ENCODE measurements around the gene CORIN.
A peak's percentile ranks its signal among the peaks of the same experiment; 100 is the strongest.

CORIN gene

DNA sequence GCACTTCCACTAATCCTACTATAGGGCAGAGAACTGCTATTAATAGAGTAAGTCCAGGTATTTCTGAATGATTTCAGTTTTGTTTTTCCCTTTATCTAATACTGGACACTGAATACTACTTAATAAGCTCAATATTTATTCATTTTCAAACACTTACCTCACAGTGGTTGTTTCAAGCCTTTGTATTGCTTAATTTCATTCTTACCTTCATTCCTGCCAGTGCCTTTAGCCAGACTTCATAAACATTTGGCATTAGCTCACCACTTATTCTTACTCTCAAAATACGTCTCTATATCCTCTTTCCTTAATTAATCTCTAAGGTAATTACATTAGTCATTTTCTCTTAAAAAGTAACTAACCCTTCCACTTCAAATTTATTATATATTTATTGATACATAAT is 18.8 kb upstream of the CORIN start:
- Histone ChIP-seq H3K27me3 (ENCODE audit: control insufficient read depth in 1 of 2, insufficient read depth in 2 of 2, low read length in 2 of 2) (no peaks in the 10 kb centered on the region), H3K27ac (ENCODE audit: low read length) (no peak overlapping the region), H3K4me1 (ENCODE audit: control insufficient read depth, insufficient read depth, low read length) (no peaks in the 10 kb centered on the region), H3K9me3 (ENCODE audit: control insufficient read depth in 2 of 2, low read length in 2 of 2) (no peaks in the 10 kb centered on the region), H3K36me3 (ENCODE audit: control insufficient read depth in 2 of 2, insufficient read depth in 2 of 2, low read length in 2 of 2) (peaks cover 0 to 9% of the 10 kb centered on the region in 2 donors), H3K4me3 (ENCODE audit: low read length in 2 of 2) (no peak overlapping the region), H3K9ac (ENCODE audit: low read length in 2 of 2) (no peak overlapping the region)

DNA sequence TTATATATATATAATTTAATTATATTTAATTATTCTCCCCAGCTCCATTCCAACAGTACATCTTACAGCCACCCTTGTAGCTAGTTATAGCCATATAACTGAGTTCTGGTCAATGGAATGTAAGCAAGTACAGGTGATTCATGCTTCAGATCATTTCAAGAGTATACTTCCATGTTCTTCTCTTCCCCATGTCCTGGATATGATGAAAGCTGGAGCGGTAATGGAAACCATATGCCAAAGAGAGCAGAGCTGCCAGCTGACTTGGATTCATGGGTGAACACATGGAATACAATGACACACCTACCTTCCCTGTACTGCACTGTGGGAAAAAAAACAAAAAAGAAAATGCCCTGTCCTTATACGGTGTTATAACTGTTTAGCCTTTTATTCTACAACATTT is 17.5 kb upstream of the CORIN start:
- Histone ChIP-seq H3K36me3 (ENCODE audit: control insufficient read depth in 2 of 2, insufficient read depth in 2 of 2, low read length in 2 of 2) (peaks cover 0 to 15% of the 10 kb centered on the region in 2 donors), H3K9ac (ENCODE audit: low read length in 2 of 2) (no peak overlapping the region), H3K27ac (ENCODE audit: low read length) (no peak overlapping the region), H3K27me3 (ENCODE audit: control insufficient read depth in 1 of 2, insufficient read depth in 2 of 2, low read length in 2 of 2) (no peaks in the 10 kb centered on the region), H3K4me1 (ENCODE audit: control insufficient read depth, insufficient read depth, low read length) (no peaks in the 10 kb centered on the region), H3K9me3 (ENCODE audit: control insufficient read depth in 2 of 2, low read length in 2 of 2) (no peaks in the 10 kb centered on the region), H3K4me3 (ENCODE audit: low read length in 2 of 2) (no peak overlapping the region)

- Histone ChIP-seq H3K9me3 (ENCODE audit: control insufficient read depth in 2 of 2, low read length in 2 of 2) (no peaks in the 10 kb centered on the region), H3K27ac (ENCODE audit: low read length) (no peak overlapping the region), H3K9ac (ENCODE audit: low read length in 2 of 2) (no peak overlapping the region), H3K36me3 (ENCODE audit: control insufficient read depth in 2 of 2, insufficient read depth in 2 of 2, low read length in 2 of 2) (peaks cover 0 to 15% of the 10 kb centered on the region in 2 donors), H3K27me3 (ENCODE audit: control insufficient read depth in 1 of 2, insufficient read depth in 2 of 2, low read length in 2 of 2) (no peaks in the 10 kb centered on the region), H3K4me1 (ENCODE audit: control insufficient read depth, insufficient read depth, low read length) (no peaks in the 10 kb centered on the region), H3K4me3 (ENCODE audit: low read length in 2 of 2) (no peak overlapping the region)
Observed at GRCh38 chr4:47852136-47852535, 14.3 kb upstream of the CORIN start.

DNA sequence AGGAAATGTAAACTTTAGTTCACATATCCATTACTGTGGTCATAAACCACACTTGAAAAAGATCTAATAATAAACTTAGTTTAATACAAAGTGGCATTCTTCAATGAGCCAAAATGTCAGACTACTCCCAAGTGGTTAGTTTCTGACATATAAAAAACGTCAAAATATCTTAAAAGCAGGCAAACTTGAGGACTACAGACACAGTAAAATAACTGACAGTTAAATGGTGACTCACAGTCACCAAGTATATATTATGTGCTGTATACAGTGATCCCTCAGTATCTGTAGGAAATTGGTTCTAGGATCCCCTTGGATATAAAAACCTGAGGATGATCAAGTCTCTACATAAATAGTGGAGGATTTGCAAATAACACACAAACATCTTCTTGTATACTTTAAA is 11.6 kb upstream of the CORIN start:
- H3K9me3 ChIP-seq (ENCODE audit: control insufficient read depth in 2 of 2, low read length in 2 of 2), result no peaks in the 10 kb centered on the region
- peaks cover 0 to 15% of the 10 kb centered on the region in 2 donors for H3K36me3 ChIP-seq (ENCODE audit: control insufficient read depth in 2 of 2, insufficient read depth in 2 of 2, low read length in 2 of 2)
- H3K27me3 ChIP-seq (ENCODE audit: control insufficient read depth in 1 of 2, insufficient read depth in 2 of 2, low read length in 2 of 2), result no peaks in the 10 kb centered on the region
- H3K4me1 ChIP-seq (ENCODE audit: control insufficient read depth, insufficient read depth, low read length), result no peaks in the 10 kb centered on the region
- H3K27ac ChIP-seq (ENCODE audit: low read length), result no peak overlapping the region
- H3K9ac ChIP-seq (ENCODE audit: low read length in 2 of 2), result no peak overlapping the region
- H3K4me3 ChIP-seq (ENCODE audit: low read length in 2 of 2), result no peak overlapping the region

DNA sequence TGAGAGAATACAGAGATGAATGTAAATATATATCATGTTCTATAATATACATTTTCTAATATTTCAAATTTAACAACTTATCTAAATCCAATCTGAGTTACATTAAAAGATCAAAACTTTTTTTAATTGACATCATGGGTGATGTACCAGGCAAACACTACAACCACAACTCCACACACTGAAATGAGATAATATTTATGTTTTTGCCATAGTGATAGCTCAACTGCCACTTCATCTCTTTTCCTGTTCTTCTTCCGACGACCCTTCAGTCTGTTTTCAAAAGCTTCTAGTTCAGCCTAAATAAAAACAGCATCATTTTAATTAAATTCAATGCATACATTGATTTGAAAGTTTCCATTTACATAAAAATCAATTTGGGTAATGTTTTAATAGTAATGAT is 10.2 kb upstream of the CORIN start:
- no peak overlapping the region for H3K27ac ChIP-seq (ENCODE audit: low read length)
- H3K9me3 ChIP-seq (ENCODE audit: control insufficient read depth in 2 of 2, low read length in 2 of 2), result no peaks in the 10 kb centered on the region
- peaks cover 0 to 7% of the 10 kb centered on the region in 2 donors for H3K36me3 ChIP-seq (ENCODE audit: control insufficient read depth in 2 of 2, insufficient read depth in 2 of 2, low read length in 2 of 2)
- H3K4me1 ChIP-seq (ENCODE audit: control insufficient read depth, insufficient read depth, low read length), result no peaks in the 10 kb centered on the region
- no peaks in the 10 kb centered on the region for H3K27me3 ChIP-seq (ENCODE audit: control insufficient read depth in 1 of 2, insufficient read depth in 2 of 2, low read length in 2 of 2)
- H3K4me3 ChIP-seq (ENCODE audit: low read length in 2 of 2), result no peak overlapping the region
- H3K9ac ChIP-seq (ENCODE audit: low read length in 2 of 2), result no peak overlapping the region

GRCh38 chr4:47842985-47843384 is 5.1 kb upstream of the CORIN start:
- Histone ChIP-seq H3K4me3 (ENCODE audit: low read length in 2 of 2) (no peak overlapping the region), H3K27me3 (ENCODE audit: control insufficient read depth in 1 of 2, insufficient read depth in 2 of 2, low read length in 2 of 2) (no peaks in the 10 kb centered on the region), H3K27ac (ENCODE audit: low read length) (no peak overlapping the region), H3K4me1 (ENCODE audit: control insufficient read depth, insufficient read depth, low read length) (no peaks in the 10 kb centered on the region), H3K9ac (ENCODE audit: low read length in 2 of 2) (no peak overlapping the region), H3K9me3 (ENCODE audit: control insufficient read depth in 2 of 2, low read length in 2 of 2) (no peaks in the 10 kb centered on the region), H3K36me3 (ENCODE audit: control insufficient read depth in 2 of 2, insufficient read depth in 2 of 2, low read length in 2 of 2) (no peaks in the 10 kb centered on the region)

GRCh38 chr4:47840291-47840690 is 2.4 kb upstream of the CORIN start:
- Histone ChIP-seq H3K27ac (ENCODE audit: low read length) (no peak overlapping the region), H3K36me3 (ENCODE audit: control insufficient read depth in 2 of 2, insufficient read depth in 2 of 2, low read length in 2 of 2) (no peaks in the 10 kb centered on the region), H3K9me3 (ENCODE audit: control insufficient read depth in 2 of 2, low read length in 2 of 2) (no peaks in the 10 kb centered on the region), H3K4me1 (ENCODE audit: control insufficient read depth, insufficient read depth, low read length) (peaks cover 15% of the 10 kb centered on the region), H3K4me3 (ENCODE audit: low read length in 2 of 2) (no peak overlapping the region), H3K27me3 (ENCODE audit: control insufficient read depth in 1 of 2, insufficient read depth in 2 of 2, low read length in 2 of 2) (peaks cover 0 to 5% of the 10 kb centered on the region in 2 donors), H3K9ac (ENCODE audit: low read length in 2 of 2) (no peak overlapping the region)

- peaks cover 0 to 5% of the 10 kb centered on the region in 2 donors for H3K27me3 ChIP-seq (ENCODE audit: control insufficient read depth in 1 of 2, insufficient read depth in 2 of 2, low read length in 2 of 2)
- H3K36me3 ChIP-seq (ENCODE audit: control insufficient read depth in 2 of 2, insufficient read depth in 2 of 2, low read length in 2 of 2), result no peaks in the 10 kb centered on the region
- no peak overlapping the region for H3K27ac ChIP-seq (ENCODE audit: low read length)
- no peak overlapping the region for H3K4me3 ChIP-seq (ENCODE audit: low read length in 2 of 2)
- H3K9ac ChIP-seq (ENCODE audit: low read length in 2 of 2), result no peak overlapping the region
- peaks cover 15% of the 10 kb centered on the region for H3K4me1 ChIP-seq (ENCODE audit: control insufficient read depth, insufficient read depth, low read length)
- no peaks in the 10 kb centered on the region for H3K9me3 ChIP-seq (ENCODE audit: control insufficient read depth in 2 of 2, low read length in 2 of 2)
Observed at GRCh38 chr4:47839259-47839658, 1.4 kb upstream of the CORIN start.

GRCh38 chr4:47838445-47838844 is 578 bp upstream of the CORIN start:
- Histone ChIP-seq H3K4me1 (ENCODE audit: control insufficient read depth, insufficient read depth, low read length) (peaks cover 15% of the 10 kb centered on the region), H3K27me3 (ENCODE audit: control insufficient read depth in 1 of 2, insufficient read depth in 2 of 2, low read length in 2 of 2) (peaks cover 0 to 5% of the 10 kb centered on the region in 2 donors), H3K9ac (ENCODE audit: low read length in 2 of 2) (no peak overlapping the region), H3K36me3 (ENCODE audit: control insufficient read depth in 2 of 2, insufficient read depth in 2 of 2, low read length in 2 of 2) (no peaks in the 10 kb centered on the region), H3K27ac (ENCODE audit: low read length) (no peak overlapping the region), H3K4me3 (ENCODE audit: low read length in 2 of 2) (no peak overlapping the region), H3K9me3 (ENCODE audit: control insufficient read depth in 2 of 2, low read length in 2 of 2) (no peaks in the 10 kb centered on the region)

GRCh38 chr4:47837094-47837907 is 566 bp downstream of the CORIN start:
- Histone ChIP-seq H3K4me3 (ENCODE audit: low read length in 2 of 2) (peak overlapping the region; percentile 76 to 78), H3K27ac (ENCODE audit: low read length) (no peak overlapping the region), H3K9ac (ENCODE audit: low read length in 2 of 2) (peak overlapping the region; percentile 33 to 48), H3K4me1 (ENCODE audit: control insufficient read depth, insufficient read depth, low read length) (peaks cover 15% of the 10 kb centered on the region), H3K36me3 (ENCODE audit: control insufficient read depth in 2 of 2, insufficient read depth in 2 of 2, low read length in 2 of 2) (no peaks in the 10 kb centered on the region), H3K27me3 (ENCODE audit: control insufficient read depth in 1 of 2, insufficient read depth in 2 of 2, low read length in 2 of 2) (peaks cover 0 to 5% of the 10 kb centered on the region in 2 donors), H3K9me3 (ENCODE audit: control insufficient read depth in 2 of 2, low read length in 2 of 2) (no peaks in the 10 kb centered on the region)

- no peak overlapping the region for H3K27ac ChIP-seq (ENCODE audit: low read length)
- H3K27me3 ChIP-seq (ENCODE audit: control insufficient read depth in 1 of 2, insufficient read depth in 2 of 2, low read length in 2 of 2), result peaks cover 0 to 5% of the 10 kb centered on the region in 2 donors
- H3K4me3 ChIP-seq (ENCODE audit: low read length in 2 of 2), result peak overlapping the region; percentile 76 to 78
- H3K36me3 ChIP-seq (ENCODE audit: control insufficient read depth in 2 of 2, insufficient read depth in 2 of 2, low read length in 2 of 2), result no peaks in the 10 kb centered on the region
- H3K9me3 ChIP-seq (ENCODE audit: control insufficient read depth in 2 of 2, low read length in 2 of 2), result no peaks in the 10 kb centered on the region
- H3K4me1 ChIP-seq (ENCODE audit: control insufficient read depth, insufficient read depth, low read length), result peaks cover 15% of the 10 kb centered on the region
- peak overlapping the region; percentile 33 to 48 for H3K9ac ChIP-seq (ENCODE audit: low read length in 2 of 2)
Observed at GRCh38 chr4:47836641-47837093, 1.2 kb downstream of the CORIN start.

Measured in stomach smooth muscle (tissue), 2 donors.